HTR-8/SVneo (cell line): Measurements from ENCODE around the gene AP4M1.

Experiments used
- DNase-seq: peaks from one replicate; pipeline ENCODE4 v3.0.0; 2011; ENCODE audit warnings: low spot score, mixed read lengths; ENCODE audit not compliant: insufficient read length
- FAIRE-seq: peaks from 2 replicates; lab custom pipeline; 2011; peaks lifted over from hg19 to GRCh38; lab: Jason Lieb, UNC

AP4M1 gene

GRCh38 chr7:100106633-100107032 is 5.2 kb downstream of the AP4M1 start:
- FAIRE-seq (no peak), DNase-seq (no peak)

- DNase-seq (no peak), FAIRE-seq (no peak)
These were observed 5.8 kb downstream of the AP4M1 start for GRCh38 chr7:100107125-100107737.

GRCh38 chr7:100107890-100108289 is 6.4 kb downstream of the AP4M1 start:
- no peak for FAIRE-seq
- DNase-seq = no peak

- no peak for FAIRE-seq
- DNase-seq = no peak
These were observed 8.2 kb downstream of the AP4M1 start for GRCh38 chr7:100109521-100110163.

GRCh38 chr7:100111156-100111555 is 9.7 kb downstream of the AP4M1 start:
- FAIRE-seq = no peak

GRCh38 chr7:100111914-100112313 is 10.5 kb downstream of the AP4M1 start:
- FAIRE-seq = no peak
- DNase-seq = no peak

More at GRCh38 chr7:100111156-100111555, 9.7 kb downstream of the AP4M1 start:
- DNase-seq = no peak

GRCh38 chr7:100115026-100115425 is 13.6 kb downstream of the AP4M1 start:
- no peak for FAIRE-seq

GRCh38 chr7:100118388-100119071 is 17.1 kb downstream of the AP4M1 start:
- DNase-seq (no peak), FAIRE-seq (no peak)

More at GRCh38 chr7:100115026-100115425, 13.6 kb downstream of the AP4M1 start:
- no peak for DNase-seq

- peak; percentile 97 for DNase-seq
- FAIRE-seq = no peak
These were observed 17.9 kb downstream of the AP4M1 start, which contains the start of the genes CNPY4 and TAF6 for GRCh38 chr7:100119072-100119969. TSS of gene CNPY4 (plus strand) at chr7:100119634. CDS start at chr7:100119745, 111 bp downstream. TSS of gene TAF6 (minus strand) at chr7:100119358. CDS start at chr7:100114209, 5,149 bp downstream.

GRCh38 chr7:100119970-100120732 is 18.7 kb downstream of the AP4M1 start:
- DNase-seq (peak; percentile 62), FAIRE-seq (no peak)

GRCh38 chr7:100120733-100121036 is 19.2 kb downstream of the AP4M1 start:
- no peak for FAIRE-seq

GRCh38 chr7:100122067-100122466 is 20.6 kb downstream of the AP4M1 start:
- DNase-seq = no peak
- no peak for FAIRE-seq

More at GRCh38 chr7:100120733-100121036, 19.2 kb downstream of the AP4M1 start:
- DNase-seq = no peak

- DNase-seq = no peak
- no peak for FAIRE-seq
These were observed 21.1 kb downstream of the AP4M1 start for GRCh38 chr7:100122568-100122967.

GRCh38 chr7:100124301-100125230 is 23.1 kb downstream of the AP4M1 start:
- FAIRE-seq (no peak), DNase-seq (no peak)

GRCh38 chr7:100126239-100126930 is 24.9 kb downstream of the AP4M1 start:
- FAIRE-seq (no peak), DNase-seq (no peak)

GRCh38 chr7:100126931-100127865 is 25.8 kb downstream of the AP4M1 start, which contains the start of gene MBLAC1:
TSS of gene MBLAC1 (plus strand) at chr7:100126967. CDS start at chr7:100127396, 429 bp downstream.
- DNase-seq (peak; percentile 75), FAIRE-seq (no peak)
